GM12878 (cell line): ENCODE data around the gene COL20A1. TPM values are rescaled to one million over a fixed set of nuclear protein-coding genes. Genes with fewer than 3 reads are reported as not detected.

Experiments used
- ATAC-seq: fragments of 200-7000 bp; cut with Tn5 transposase; 3 replicates; pipeline ENCODE4 v1.9.1; 2020; ENCODE audit warnings: mild to moderate bottlenecking, moderate library complexity
- BruUV-seq: library from RNA; stranded (reverse); fragments of 400-500 nt; replicated peaks from 2 replicates; lab custom pipeline; 2021; lab: Mats Ljungman, UMichigan
- CTCF ChIA-PET: fragments of 300-600 bp; sonication (Branson Sonifier 250); formaldehyde crosslinking; extraction: SDS; loops from one replicate; lab custom pipeline; 2021; ENCODE audit warnings: inconsistent platforms; lab: Yijun Ruan, JAX
- POLR2A ChIA-PET: fragments of 350-600 bp; formaldehyde crosslinking; extraction: SDS; loops from one replicate; lab custom pipeline; 2021; ENCODE audit warnings: inconsistent platforms; lab: Charles Lee
- RAD21 ChIA-PET: fragments of 300-600 bp; sonication (Branson Sonifier 250); formaldehyde crosslinking; loops from one replicate; lab custom pipeline; 2023; ENCODE audit warnings: antibody characterized with exemption; ENCODE audit not compliant: unreplicated experiment; lab: Charles Lee
- SMC1A ChIA-PET: fragments of 300-600 bp; sonication (Branson Sonifier 250); formaldehyde crosslinking; loops from one replicate; lab custom pipeline; 2023; ENCODE audit not compliant: unreplicated experiment, uncharacterized antibody; lab: Charles Lee
- DNase-seq: peaks from one replicate; pipeline ENCODE4 v3.0.0-alpha.2; 2011; ENCODE audit warnings: low read depth, low spot score
- FAIRE-seq: peaks from 3 replicates; lab custom pipeline; 2011; peaks lifted over from hg19 to GRCh38; lab: Jason Lieb, UNC
- H2AFZ ChIP-seq: 2 replicates; pipeline ENCODE4 v1.6.0; 2011; ENCODE audit warnings: low read depth, low read length, control low read depth; ENCODE audit not compliant: control insufficient read depth
- H3K27ac ChIP-seq: 2 replicates; pipeline ENCODE4 v1.5.1; 2011; ENCODE audit warnings: control low read depth; ENCODE audit not compliant: control insufficient read depth, insufficient read depth
- H3K27me3 ChIP-seq, 2 experiments: replicated peaks in 1 of 2; 2 replicates each; pipeline versions ENCODE4 v1.6.0 to v1.6.1; 2011; ENCODE audit warnings: low read length in 1 of 2; ENCODE audit not compliant: control insufficient read depth in 2 of 2, insufficient read depth in 2 of 2
- H3K36me3 ChIP-seq, 2 experiments: 2 replicates each; pipeline ENCODE4 v1.5.1; 2011; ENCODE audit warnings: low read length in 1 of 2; ENCODE audit not compliant: control insufficient read depth in 2 of 2, insufficient read depth in 2 of 2
- H3K4me1 ChIP-seq: 2 replicates; pipeline ENCODE4 v1.6.1; 2011; ENCODE audit warnings: mild to moderate bottlenecking, low read length, moderate library complexity, mixed read lengths; ENCODE audit not compliant: control insufficient read depth, insufficient read depth
- H3K4me2 ChIP-seq: 2 replicates; pipeline ENCODE4 v1.6.0; 2011; ENCODE audit warnings: control low read depth; ENCODE audit not compliant: control insufficient read depth, insufficient read depth
- H3K4me3 ChIP-seq: fragments of 200-600 bp; sonication (generic); 2 replicates; pipeline ENCODE4 v1.5.1; 2016
- H3K79me2 ChIP-seq: 2 replicates; pipeline ENCODE4 v1.6.0; 2011; ENCODE audit warnings: low read length; ENCODE audit not compliant: control insufficient read depth, insufficient read depth
- H3K9ac ChIP-seq: 2 replicates; pipeline ENCODE4 v1.8.0; 2011; ENCODE audit warnings: low read length, control low read depth, mixed read lengths; ENCODE audit not compliant: control insufficient read depth, insufficient read depth
- H3K9me3 ChIP-seq: replicated peaks from 3 replicates; pipeline ENCODE4 v1.5.1; 2011; ENCODE audit warnings: mild to moderate bottlenecking, low read length; ENCODE audit not compliant: control insufficient read depth, insufficient read depth
- H4K20me1 ChIP-seq: 2 replicates; pipeline ENCODE4 v1.6.0; 2011; ENCODE audit not compliant: control insufficient read depth, insufficient read depth
- RELA ChIP-seq: fragments of 450-650 bp; IDR thresholded peaks from 2 replicates; pipeline ENCODE4 v1.8.0; 2014; ENCODE audit warnings: borderline replicate concordance; ENCODE audit not compliant: partially characterized antibody
- WGBS: methylation state at CpG from one replicate; pipeline ENCODE4 v1.1.6; 2016; ENCODE audit warnings: low lambda C conversion rate; ENCODE audit not compliant: insufficient replicate concordance, insufficient coverage; ENCODE audit errors: missing lambda C conversion rate; 5-methylcytosine and 5-hydroxymethylcytosine counted together
- in situ Hi-C: fragments of 300-500 bp; cut with MboI; formaldehyde crosslinking; loops from 9 replicates; pipeline ENCODE4 v1.14.3; 2018; ENCODE audit warnings: mixed read lengths
- intact Hi-C: fragments of 100-400 bp; cut with micrococcal nuclease; formaldehyde crosslinking; loops from one replicate; pipeline ENCODE4 v1.14.2; 2022; ENCODE audit not compliant: unreplicated experiment
- polyA plus RNA-seq, 11 experiments: library from polyadenylated mRNA; depleted of rRNA in 4 of 11; unstranded in 6 of 11; stranded (reverse) in 5 of 11; fragments of >200 nt; fragmentation: Nextera tagmentation in 4 of 11; fragmentation: Illumina TruSeq in 1 of 11; extraction: Ambion mirVana in 4 of 11; extraction: Trizol in 1 of 11; gene quantifications; 1 replicate in 1 of 11; 2 replicates in 10 of 11; pipeline versions ENCODE4 v1.2.1 to v1.2.3, GENCODE V29; 2011 to 2016; ENCODE audit warnings: inconsistent platforms in 2 of 11, missing spikeins in 2 of 11, low read depth in 1 of 11
- total RNA-seq, 4 experiments: library from RNA; depleted of rRNA in 3 of 4; stranded (reverse); fragments of >200 nt in 3 of 4; fragmentation: Illumina TruSeq in 1 of 4; extraction: Trizol in 1 of 4; gene quantifications; 2 replicates each; pipeline versions ENCODE4 v1.2.1 to v1.2.3, GENCODE V29; 2013 to 2021
- TF ChIP-seq, protein P1 (sequence below): fragments of 450-650 bp; IDR thresholded peaks from 2 replicates; pipeline ENCODE4 v1.6.1; 2018; ENCODE audit warnings: mild to moderate bottlenecking, low read depth, moderate library complexity; ENCODE audit not compliant: partially characterized antibody

The COL20A1 gene
- total and polyA plus RNA-seq, 10 of the 15 experiments (the other 5 are each of a cell fraction or from before 2014, with no cell fraction given) = not detected

DNA sequence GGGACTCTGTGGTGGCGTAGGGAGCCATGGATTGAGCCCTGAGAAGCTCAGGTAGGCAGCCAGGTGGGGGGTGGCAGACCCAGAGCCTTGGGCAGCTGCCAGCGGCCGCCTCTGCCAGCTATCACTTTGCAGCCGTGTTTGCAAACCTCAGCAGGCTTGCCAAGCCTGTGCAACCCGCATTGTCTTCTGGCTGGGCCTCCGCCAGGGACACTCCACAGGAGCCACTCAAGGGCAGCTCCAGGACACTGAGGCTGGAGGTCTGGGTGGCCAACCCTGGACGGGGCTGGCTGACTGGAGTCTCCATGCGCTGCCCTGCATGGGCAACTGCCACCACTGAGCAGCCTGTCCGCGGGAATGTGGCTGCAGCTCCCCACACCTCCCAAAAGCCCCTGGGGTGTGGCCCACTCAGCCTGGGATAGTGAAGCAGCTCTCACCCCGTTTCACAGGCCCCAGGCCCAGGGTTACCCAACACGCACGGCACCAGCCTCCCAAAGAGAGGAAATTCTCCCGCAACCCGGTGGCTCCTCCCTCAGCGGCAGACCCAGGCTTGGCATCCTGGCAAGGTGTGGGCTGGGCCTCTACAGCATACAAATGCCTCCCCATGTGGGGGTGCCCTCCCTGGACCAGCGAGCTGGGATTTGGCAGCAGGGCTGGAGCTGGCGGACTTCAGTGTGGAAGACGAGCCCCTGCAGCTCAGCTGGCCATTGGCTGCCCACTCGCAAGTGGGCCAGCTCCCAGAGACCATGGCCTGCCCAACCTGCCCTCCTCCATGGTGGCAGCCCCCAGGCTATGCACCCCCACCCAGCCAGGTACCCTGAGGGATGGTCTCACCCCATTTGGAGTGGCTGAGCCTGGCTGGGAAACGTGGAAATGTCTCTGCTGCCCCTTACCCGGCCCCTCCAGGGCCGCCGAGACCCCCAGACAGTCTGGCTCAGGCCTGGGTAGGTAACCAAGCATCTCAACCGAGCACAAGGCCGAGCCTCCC is 65.2 kb downstream of the COL20A1 start:
- no peaks in the 10 kb centered on the region for H4K20me1 ChIP-seq
- TF ChIP-seq, protein P1, sequence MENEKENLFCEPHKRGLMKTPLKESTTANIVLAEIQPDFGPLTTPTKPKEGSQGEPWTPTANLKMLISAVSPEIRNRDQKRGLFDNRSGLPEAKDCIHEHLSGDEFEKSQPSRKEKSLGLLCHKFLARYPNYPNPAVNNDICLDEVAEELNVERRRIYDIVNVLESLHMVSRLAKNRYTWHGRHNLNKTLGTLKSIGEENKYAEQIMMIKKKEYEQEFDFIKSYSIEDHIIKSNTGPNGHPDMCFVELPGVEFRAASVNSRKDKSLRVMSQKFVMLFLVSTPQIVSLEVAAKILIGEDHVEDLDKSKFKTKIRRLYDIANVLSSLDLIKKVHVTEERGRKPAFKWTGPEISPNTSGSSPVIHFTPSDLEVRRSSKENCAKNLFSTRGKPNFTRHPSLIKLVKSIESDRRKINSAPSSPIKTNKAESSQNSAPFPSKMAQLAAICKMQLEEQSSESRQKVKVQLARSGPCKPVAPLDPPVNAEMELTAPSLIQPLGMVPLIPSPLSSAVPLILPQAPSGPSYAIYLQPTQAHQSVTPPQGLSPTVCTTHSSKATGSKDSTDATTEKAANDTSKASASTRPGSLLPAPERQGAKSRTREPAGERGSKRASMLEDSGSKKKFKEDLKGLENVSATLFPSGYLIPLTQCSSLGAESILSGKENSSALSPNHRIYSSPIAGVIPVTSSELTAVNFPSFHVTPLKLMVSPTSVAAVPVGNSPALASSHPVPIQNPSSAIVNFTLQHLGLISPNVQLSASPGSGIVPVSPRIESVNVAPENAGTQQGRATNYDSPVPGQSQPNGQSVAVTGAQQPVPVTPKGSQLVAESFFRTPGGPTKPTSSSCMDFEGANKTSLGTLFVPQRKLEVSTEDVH = no peak
- no peak for TF ChIP-seq RELA
- ATAC-seq = no peak
- BruUV-seq = no TSS peak
- no peaks in the 10 kb centered on the region for H3K4me1 ChIP-seq
- no peak overlapping the region for H3K27ac ChIP-seq
- H3K27me3 ChIP-seq = no peaks in the 10 kb centered on the region
- ChIA-PET RAD21 (interaction anchor here (0.6 to 1.0 kb wide), 2 partner anchors 48 to 179 kb away, joined by 3 read pairs; partner anchors contain the start of gene PTK6), SMC1A (no interaction called here), CTCF (no interaction called here), POLR2A (no interaction called here)
- H2AFZ ChIP-seq = no peak overlapping the region
- WGBS = 33% methylated on average over 26 of the region's 26 CpGs
- no peak for FAIRE-seq
- no peak overlapping the region for H3K9ac ChIP-seq
- no peaks in the 10 kb centered on the region; the same call in 2 of the 3 replicates for H3K9me3 ChIP-seq
- H3K79me2 ChIP-seq = no peaks in the 10 kb centered on the region
- H3K36me3 ChIP-seq = no peaks in the 10 kb centered on the region
- intact Hi-C loops = no loop called here
- in situ Hi-C loops = no loop called here
- DNase-seq = no peak
- no peak overlapping the region for H3K4me3 ChIP-seq
- H3K4me2 ChIP-seq = no peak overlapping the region
